ENCODE measurements around the gene UCK2.
"Not testable (repeated sequence)": the region's sequence is repeated elsewhere in the genome, so short reads cannot be mapped to it uniquely, and the experiment has no call there.

The UCK2 gene

GRCh38 chr1:165827268-165828102, at the start of gene UCK2:
TSS of gene UCK2 (plus strand) at chr1:165827614. CDS start at chr1:165827834, 220 bp downstream.
- H3K9me3 ChIP-seq (replicated peaks in 1 of 11), result no peaks in the 10 kb centered on the region; a peak in 1 of 22 replicates
- peaks cover 0 to 35% (median 18%) of the 10 kb centered on the region in 11 experiments; a peak in 16 of 22 replicates for H4K20me1 ChIP-seq
- H3K9ac ChIP-seq, result peak within 1 kb of the TSS; percentile 85 to 98 (median 97)
- H3K36me3 ChIP-seq, result peaks cover 0 to 17% (median 10%) of the 10 kb centered on the region in 11 experiments; a peak in 9 of 22 replicates
- no peaks in the 10 kb centered on the region for H3K27me3 ChIP-seq
- TF ChIP-seq Cebpa-rat (IDR thresholded peaks at IDR 0.05), result no peak
- H3K4me1 ChIP-seq, result peaks cover 18 to 29% (median 23%) of the 10 kb centered on the region in 10 experiments
- H3K27ac ChIP-seq, result peak within 1 kb of the TSS; percentile 62 to 99 (median 97)
- peak within 1 kb of the TSS; percentile 79 to 96 (median 91) for H3K4me2 ChIP-seq
- peak within 1 kb of the TSS; percentile 66 to 89 (median 80) for H3K4me3 ChIP-seq

GRCh38 chr1:165778197-165778596, 49.2 kb upstream of the UCK2 start:
- not testable (repeated sequence) for H3K27ac ChIP-seq, H3K4me2 ChIP-seq, H3K4me1 ChIP-seq, H3K27me3 ChIP-seq, H3K4me3 ChIP-seq, H3K9ac ChIP-seq, H4K20me1 ChIP-seq
- Histone ChIP-seq H3K36me3 (peaks cover 14 to 29% (median 20%) of the 10 kb centered on the region in 11 experiments), H3K9me3 (replicated peaks in 1 of 11) (peaks cover 3 to 17% (median 10%) of the 10 kb centered on the region in 11 experiments; a peak in 20 of 22 replicates)

- not testable (repeated sequence) for H3K4me2 ChIP-seq
These were observed 43.9 kb upstream of the UCK2 start for GRCh38 chr1:165783519-165783918.

GRCh38 chr1:165787741-165788140, 39.7 kb upstream of the UCK2 start:
- no peak overlapping the region for H3K4me3 ChIP-seq
- peaks cover 17 to 40% (median 35%) of the 10 kb centered on the region in 11 experiments for H3K9me3 ChIP-seq (replicated peaks in 1 of 11)
- H3K27ac ChIP-seq, result no peak overlapping the region
- H4K20me1 ChIP-seq, result no peaks in the 10 kb centered on the region
- H3K27me3 ChIP-seq, result no peaks in the 10 kb centered on the region
- H3K9ac ChIP-seq, result no peak overlapping the region
- no peaks in the 10 kb centered on the region for H3K4me1 ChIP-seq
- peaks cover 0 to 11% (median 0%) of the 10 kb centered on the region in 11 experiments; a peak in 1 of 22 replicates for H3K36me3 ChIP-seq
- TF ChIP-seq Cebpa-rat (IDR thresholded peaks at IDR 0.05), result no peak
- H3K4me2 ChIP-seq, result no peak overlapping the region

More at GRCh38 chr1:165783519-165783918, 43.9 kb upstream of the UCK2 start:
- H3K9me3 ChIP-seq (replicated peaks in 1 of 11), result peaks cover 17 to 39% (median 36%) of the 10 kb centered on the region in 11 experiments
- not testable (repeated sequence) for H3K4me1 ChIP-seq, H3K9ac ChIP-seq, H4K20me1 ChIP-seq, H3K4me3 ChIP-seq, H3K27me3 ChIP-seq, H3K27ac ChIP-seq
- H3K36me3 ChIP-seq, result peaks cover 0 to 11% (median 0%) of the 10 kb centered on the region in 11 experiments; a peak in 1 of 22 replicates

GRCh38 chr1:165793951-165794350, 33.5 kb upstream of the UCK2 start:
- no peaks in the 10 kb centered on the region for H3K36me3 ChIP-seq

GRCh38 chr1:165795894-165796293, 31.5 kb upstream of the UCK2 start:
- Histone ChIP-seq H3K9ac (no peak overlapping the region), H3K9me3 (replicated peaks in 1 of 11) (peaks cover 16 to 27% (median 23%) of the 10 kb centered on the region in 11 experiments), H3K27me3 (no peaks in the 10 kb centered on the region), H3K4me2 (no peak overlapping the region), H3K36me3 (no peaks in the 10 kb centered on the region), H3K4me1 (no peaks in the 10 kb centered on the region), H3K27ac (no peak overlapping the region), H3K4me3 (no peak overlapping the region), H4K20me1 (no peaks in the 10 kb centered on the region)
- TF ChIP-seq Cebpa-rat (IDR thresholded peaks at IDR 0.05), result no peak

More at GRCh38 chr1:165793951-165794350, 33.5 kb upstream of the UCK2 start:
- no peaks in the 10 kb centered on the region for H3K27me3 ChIP-seq
- H4K20me1 ChIP-seq, result no peaks in the 10 kb centered on the region
- H3K27ac ChIP-seq, result no peak overlapping the region
- no peaks in the 10 kb centered on the region for H3K4me1 ChIP-seq
- H3K9me3 ChIP-seq (replicated peaks in 1 of 11), result peaks cover 3 to 11% (median 7%) of the 10 kb centered on the region in 11 experiments; a peak in 20 of 22 replicates
- H3K4me2 ChIP-seq, result no peak overlapping the region
- H3K4me3 ChIP-seq, result no peak overlapping the region
- H3K9ac ChIP-seq, result no peak overlapping the region
- TF ChIP-seq Cebpa-rat (IDR thresholded peaks at IDR 0.05), result no peak

- H3K27me3 ChIP-seq, result no peaks in the 10 kb centered on the region
- H3K36me3 ChIP-seq, result no peaks in the 10 kb centered on the region
- H3K27ac ChIP-seq, result no peak overlapping the region
- H4K20me1 ChIP-seq, result no peaks in the 10 kb centered on the region
- no peak overlapping the region for H3K4me2 ChIP-seq
- H3K9me3 ChIP-seq (replicated peaks in 1 of 11), result peaks cover 20 to 36% (median 31%) of the 10 kb centered on the region in 11 experiments
- no peak for TF ChIP-seq Cebpa-rat (IDR thresholded peaks at IDR 0.05)
- H3K4me1 ChIP-seq, result peaks cover 0 to 6% (median 0%) of the 10 kb centered on the region in 10 experiments; a peak in 2 of 20 replicates
- no peak overlapping the region for H3K9ac ChIP-seq
- H3K4me3 ChIP-seq, result no peak overlapping the region
These were observed 28.0 kb upstream of the UCK2 start for GRCh38 chr1:165799387-165799786.

GRCh38 chr1:165804513-165804912, 22.9 kb upstream of the UCK2 start:
- H3K4me1 ChIP-seq, H3K27ac ChIP-seq, H4K20me1 ChIP-seq, H3K4me2 ChIP-seq, H3K9ac ChIP-seq, H3K4me3 ChIP-seq, H3K27me3 ChIP-seq, H3K36me3 ChIP-seq: not testable (repeated sequence)
- H3K9me3 ChIP-seq (replicated peaks in 1 of 11), result peaks cover 7 to 23% (median 19%) of the 10 kb centered on the region in 11 experiments

- H3K27ac ChIP-seq, result no peak overlapping the region
- H3K4me1 ChIP-seq, result peaks cover 0 to 1% (median 0%) of the 10 kb centered on the region in 10 experiments; a peak in 2 of 20 replicates
- H3K4me3 ChIP-seq, result no peak overlapping the region
- no peaks in the 10 kb centered on the region for H3K9me3 ChIP-seq (replicated peaks in 1 of 11)
- H3K4me2 ChIP-seq, result no peak overlapping the region
- H4K20me1 ChIP-seq, result no peaks in the 10 kb centered on the region
- no peaks in the 10 kb centered on the region for H3K27me3 ChIP-seq
- no peak for TF ChIP-seq Cebpa-rat (IDR thresholded peaks at IDR 0.05)
- H3K9ac ChIP-seq, result no peak overlapping the region
- H3K36me3 ChIP-seq, result no peaks in the 10 kb centered on the region
These were observed 19.8 kb upstream of the UCK2 start for GRCh38 chr1:165807613-165808012.

Measured in BLaER1 treated with 17β-estradiol and CSF1 and Interleukin-3, amounts not matched to agents 10 nM and 100 nM (cell line).